SK-N-SH (cell line): ENCODE measurements around the gene TBXAS1. TPM values are rescaled to one million over a fixed set of nuclear protein-coding genes. Genes with fewer than 3 reads are reported as not detected.

ENCODE experiments used
- CTCF ChIA-PET: fragments of 300-600, 350-600 bp; formaldehyde crosslinking; extraction: SDS; loops from one replicate; lab custom pipeline; 2021; lab: Yijun Ruan, JAX
- POLR2A ChIA-PET: fragments of 350-600 bp; sonication (Branson Sonifier 250); formaldehyde crosslinking; extraction: SDS; loops from one replicate; lab custom pipeline; 2020; ENCODE audit warnings: antibody characterized with exemption, inconsistent platforms; lab: Yijun Ruan, JAX
- DNase-seq: peaks from one replicate; pipeline ENCODE4 v3.0.0; 2012
- H2AFZ ChIP-seq: fragments of 200-600 bp; sonication (generic); 2 replicates; pipeline ENCODE4 v1.8.1; 2016; ENCODE audit warnings: antibody characterized with exemption, mild to moderate bottlenecking, low read depth
- H3F3A ChIP-seq: fragments of 200-600 bp; sonication (generic); replicated peaks from 2 replicates; pipeline ENCODE3; 2016; ENCODE audit warnings: antibody characterized with exemption, mild to moderate bottlenecking; ENCODE audit not compliant: insufficient read depth
- H3K27ac ChIP-seq, 2 experiments: fragments of 200-500 bp in 1 of 2; fragments of 200-600 bp in 1 of 2; sonication (Bioruptor generic) in 1 of 2; sonication (generic), shearing (Covaris generic) in 1 of 2; 2 replicates each; pipeline versions ENCODE4 v1.5.1 to v1.6.1; 2014 to 2016; ENCODE audit warnings: low read depth in 2 of 2, inconsistent platforms in 1 of 2, low read length in 1 of 2, mild to moderate bottlenecking in 1 of 2, mixed read lengths in 1 of 2
- H3K27me3 ChIP-seq: fragments of 200-600 bp; sonication (generic), shearing (Covaris generic); 2 replicates; pipeline ENCODE4 v1.6.1; 2016; ENCODE audit warnings: mixed run types; ENCODE audit not compliant: insufficient read depth
- H3K36me3 ChIP-seq, 2 experiments: fragments of 200-500 bp in 1 of 2; fragments of 200-600 bp in 1 of 2; sonication (Bioruptor generic) in 1 of 2; sonication (generic) in 1 of 2; replicated peaks in 1 of 2; 2 replicates each; pipeline versions ENCODE3 to v1.5.1; 2014 to 2016; ENCODE audit warnings: low read length in 1 of 2, mild to moderate bottlenecking in 1 of 2; ENCODE audit not compliant: insufficient read depth in 2 of 2, control insufficient read depth in 1 of 2
- H3K4me1 ChIP-seq, 2 experiments: fragments of 200-500 bp in 1 of 2; fragments of 200-600 bp in 1 of 2; sonication (Bioruptor generic) in 1 of 2; sonication (generic), shearing (Covaris generic) in 1 of 2; 2 replicates each; pipeline versions ENCODE4 v1.5.1 to v1.6.1; 2014 to 2016; ENCODE audit warnings: low read depth in 1 of 2, low read length in 1 of 2, mixed run types in 1 of 2; ENCODE audit not compliant: insufficient read depth in 2 of 2, control insufficient read depth in 1 of 2
- H3K4me2 ChIP-seq: fragments of 200-600 bp; sonication (generic), shearing (Covaris generic); 2 replicates; pipeline ENCODE4 v1.6.1; 2017; ENCODE audit warnings: mixed run types
- H3K4me3 ChIP-seq, 2 experiments: fragments of 200-500 bp in 1 of 2; fragments of 200-600 bp in 1 of 2; sonication (Bioruptor generic) in 1 of 2; sonication (generic), shearing (Covaris generic) in 1 of 2; 2 replicates each; pipeline versions ENCODE4 v1.5.1 to v1.8.1; 2014 to 2016; ENCODE audit warnings: low read depth in 2 of 2, inconsistent platforms in 1 of 2, low read length in 1 of 2, mild to moderate bottlenecking in 1 of 2, mixed read lengths in 1 of 2, moderate library complexity in 1 of 2
- H3K79me2 ChIP-seq: fragments of 200-600 bp; sonication (generic); 2 replicates; pipeline ENCODE4 v1.8.1; 2017; ENCODE audit warnings: mild to moderate bottlenecking; ENCODE audit not compliant: insufficient read depth
- H3K9ac ChIP-seq: fragments of 200-600 bp; sonication (generic); 2 replicates; pipeline ENCODE4 v1.6.1; 2017; ENCODE audit warnings: mixed run types
- H3K9me2 ChIP-seq: fragments of 200-600 bp; sonication (generic); 2 replicates; pipeline ENCODE4 v1.6.1; 2017; ENCODE audit warnings: mixed run types
- H3K9me3 ChIP-seq: fragments of 200-600 bp; sonication (generic); 2 replicates; pipeline ENCODE4 v1.6.1; 2017; ENCODE audit warnings: mixed run types, mild to moderate bottlenecking, moderate library complexity
- H4K20me1 ChIP-seq: fragments of 200-600 bp; sonication (generic); 2 replicates; pipeline ENCODE4 v1.6.1; 2017; ENCODE audit warnings: mild to moderate bottlenecking, mixed run types; ENCODE audit not compliant: insufficient read depth
- CHD2 ChIP-seq: fragments of 150-350 bp; IDR thresholded peaks from 2 replicates; pipeline ENCODE4 v1.6.1; 2018; ENCODE audit warnings: low read length; ENCODE audit not compliant: partially characterized antibody
- CTCF ChIP-seq: fragments of 200-600 bp; sonication (generic); IDR thresholded peaks from 2 replicates; pipeline ENCODE4 v1.6.1; 2017; ENCODE audit warnings: antibody characterized with exemption, mild to moderate bottlenecking, moderate library complexity
- EP300 ChIP-seq, 2 experiments: IDR thresholded peaks; 2 replicates each; pipeline versions ENCODE4 v1.4.0 to v1.6.1; 2012; ENCODE audit warnings: borderline replicate concordance in 1 of 2, low read depth in 1 of 2, low read length in 1 of 2
- FOSL2 ChIP-seq: IDR thresholded peaks from 2 replicates; pipeline ENCODE4 v1.4.0; 2012; ENCODE audit warnings: low read depth, mild to moderate bottlenecking, moderate library complexity, borderline replicate concordance
- IRF3 ChIP-seq: fragments of 150-350 bp; IDR thresholded peaks from 2 replicates; pipeline ENCODE4 v1.6.1; 2016; ENCODE audit warnings: mild to moderate bottlenecking, low read depth, low read length
- NFIC ChIP-seq: IDR thresholded peaks from 2 replicates; pipeline ENCODE4 v1.4.0; 2012; ENCODE audit warnings: borderline replicate concordance
- NRF1 ChIP-seq: IDR thresholded peaks from 2 replicates; pipeline ENCODE4 v1.6.1; 2012; ENCODE audit warnings: low read depth, mild to moderate bottlenecking, low read length
- PBX3 ChIP-seq: IDR thresholded peaks from 2 replicates; pipeline ENCODE4; 2012
- POLR2AphosphoS5 ChIP-seq: IDR thresholded peaks from 2 replicates; pipeline ENCODE4 v1.6.1; 2012; ENCODE audit warnings: low read depth, low read length
- REST ChIP-seq: IDR thresholded peaks from 2 replicates; pipeline ENCODE4 v1.6.1; 2012; ENCODE audit warnings: mild to moderate bottlenecking, low read depth, low read length, moderate library complexity
- SIN3A ChIP-seq: IDR thresholded peaks from 2 replicates; pipeline ENCODE4 v1.6.1; 2012; ENCODE audit warnings: low read depth, mild to moderate bottlenecking, low read length, moderate library complexity, borderline replicate concordance
- SMC3 ChIP-seq: IDR thresholded peaks from 2 replicates; pipeline ENCODE4 v1.6.1; 2012; ENCODE audit warnings: low read depth, low read length, improper control_type of control experiment
- TCF12 ChIP-seq: IDR thresholded peaks from 2 replicates; pipeline ENCODE4 v1.4.0; 2012
- polyA plus RNA-seq, 3 experiments: library from polyadenylated mRNA; depleted of rRNA; stranded (reverse); fragments of >200 nt; gene quantifications; 2 replicates each; pipeline ENCODE4 v1.2.3, GENCODE V29; 2012

The TBXAS1 gene
- polyA plus RNA-seq, 1 of the 3 experiments (the other 2 are of a cell fraction), result 4.4 TPM

GRCh38 chr7:139972029-139972428 lies 143.0 kb downstream of the TBXAS1 start:
- no peaks in the 10 kb centered on the region for H4K20me1 ChIP-seq
- no peaks in the 10 kb centered on the region for H3K4me1 ChIP-seq
- DNase-seq, result no peak
- H3K4me3 ChIP-seq, result no peak overlapping the region
- no peak overlapping the region for H3K4me2 ChIP-seq
- H2AFZ ChIP-seq, result no peak overlapping the region
- peaks cover 36% of the 10 kb centered on the region for H3K27me3 ChIP-seq
- no peaks in the 10 kb centered on the region for H3F3A ChIP-seq
- ChIA-PET POLR2A (no interaction called here), CTCF (interaction anchor here (1.0 kb wide), 1 partner anchor 34 kb away, joined by 3 read pairs; no protein-coding TSS in a partner anchor)
- no peaks in the 10 kb centered on the region for H3K79me2 ChIP-seq
- no peaks in the 10 kb centered on the region for H3K9me3 ChIP-seq
- H3K9ac ChIP-seq, result no peak overlapping the region
- H3K9me2 ChIP-seq, result no peaks in the 10 kb centered on the region
- H3K36me3 ChIP-seq, result no peaks in the 10 kb centered on the region
- no peak overlapping the region for H3K27ac ChIP-seq
- TF ChIP-seq REST (no peak), CTCF (no peak), SMC3 (no peak), PBX3 (no peak), IRF3 (no peak), FOSL2 (no peak), EP300 (IDR thresholded peaks at IDR 0.05; ENCODE audit: borderline replicate concordance in 1 of 2, low read depth in 1 of 2, low read length in 1 of 2) (no peak), TCF12 (no peak), POLR2AphosphoS5 (no peak), SIN3A (no peak), CHD2 (no peak), NFIC (no peak), NRF1 (no peak)
